Stimulated activated CD4-positive, alpha-beta T cell treated with anti-CD3 and anti-CD28 coated beads, Interleukin-12 subunit alpha, Interleukin-12 subunit beta, amount 100 ng/mL, for 4 hours (primary cell): ENCODE data around the gene MMUT.
"Not testable (repeated sequence)": the region's sequence is repeated elsewhere in the genome, so short reads cannot be mapped to it uniquely, and the experiment has no call there.

Source experiments
- DNase-seq: peaks from one replicate; pipeline ENCODE4 v3.0.0-alpha.2; 2020

Gene MMUT

DNA sequence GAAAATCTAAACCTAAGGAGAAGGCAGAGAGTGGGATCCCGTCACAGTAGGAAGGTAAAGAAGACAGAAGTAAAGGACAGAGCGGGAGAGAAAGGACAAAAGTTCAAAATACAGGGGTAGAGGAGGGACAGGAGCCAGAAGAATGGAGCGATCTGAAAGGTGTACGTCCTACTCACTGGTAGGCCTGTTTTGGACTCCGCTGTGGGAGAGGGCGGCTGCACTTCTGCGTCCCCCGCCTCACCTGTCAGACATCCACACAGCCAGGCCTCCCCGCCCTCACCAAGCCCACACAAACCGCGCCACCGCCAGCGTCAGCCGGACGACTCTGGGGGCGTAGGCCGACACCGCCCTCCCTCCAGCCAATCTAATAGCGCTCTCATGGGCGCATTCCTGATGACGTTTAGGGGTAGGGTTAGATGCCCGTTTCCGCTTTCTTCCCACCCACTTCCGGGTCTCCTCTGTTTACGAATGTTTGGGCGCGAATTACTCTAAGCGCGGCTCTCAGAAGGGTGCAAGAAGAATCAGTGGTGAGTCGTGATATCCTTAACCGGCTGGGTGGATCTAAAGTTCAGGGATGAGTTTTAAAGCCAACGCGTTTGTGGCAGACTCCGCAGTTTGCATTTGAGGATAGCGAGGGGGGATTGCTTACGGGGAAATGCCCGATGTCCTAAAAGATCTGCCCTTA, at the start of gene MMUT, which contains the start of gene CENPQ:
Gene MMUT (minus strand): TSS at position 327 of the 685 bp plus-strand sequence. CDS start 3,787 bp downstream, outside the sequence.
Gene CENPQ (plus strand): TSS at position 444 of the 685 bp plus-strand sequence. CDS start 6,807 bp downstream, outside the sequence.
- DNase-seq = peak; percentile 82

GRCh38 chr6:49509342-49509741, 46.3 kb upstream of the MMUT start:
- no peak for DNase-seq

DNA sequence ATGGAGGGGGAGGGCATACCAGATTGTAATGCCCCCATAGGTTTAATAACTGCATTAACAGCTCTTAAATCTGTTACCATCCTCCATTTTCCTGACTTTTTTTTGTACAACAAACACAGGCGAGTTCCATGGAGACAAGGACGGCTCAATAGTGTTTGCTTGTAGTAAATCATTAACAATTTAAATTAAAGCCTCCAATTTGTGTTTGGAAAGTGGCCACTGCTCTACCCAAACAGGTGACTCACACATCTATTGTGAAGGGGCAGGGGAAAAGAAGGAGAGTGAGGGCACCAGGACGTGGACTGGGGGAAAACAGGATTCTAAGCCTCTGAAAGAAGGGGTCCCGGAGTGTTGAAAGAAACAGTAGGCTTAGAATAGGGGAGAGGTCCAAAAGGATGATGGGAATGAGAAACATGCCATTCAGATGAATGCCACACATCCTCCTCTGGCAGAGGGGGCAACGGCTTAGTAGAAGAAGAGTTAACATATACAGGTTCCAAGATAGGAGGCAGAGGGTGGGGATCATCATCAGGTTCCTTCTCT, 43.6 kb upstream of the MMUT start:
- no peak for DNase-seq

- no peak for DNase-seq
Observed at GRCh38 chr6:49504666-49505065, 41.6 kb upstream of the MMUT start.

DNA sequence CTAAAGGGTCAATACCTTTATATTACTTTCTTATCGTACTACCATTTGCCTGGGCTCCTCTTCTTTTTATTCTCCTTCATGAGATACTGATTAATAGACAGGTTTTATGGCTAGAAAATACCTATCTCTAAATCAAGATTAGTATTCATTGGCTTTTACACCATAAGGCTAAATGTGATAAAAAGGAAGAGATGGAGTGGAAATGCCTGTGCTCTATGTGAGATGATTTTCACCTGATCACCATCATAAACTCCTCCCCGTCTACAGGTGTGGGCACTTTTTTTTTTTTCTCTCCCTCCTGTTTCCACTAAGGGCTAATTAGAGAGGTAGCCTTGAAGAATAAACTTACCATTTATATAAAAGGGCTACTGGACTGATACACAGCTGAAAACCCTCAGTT, 36.6 kb upstream of the MMUT start, which contains the start of gene GLYATL3:
Gene GLYATL3 (plus strand): TSS at position 301 of the 400 bp plus-strand sequence. CDS start 12,068 bp downstream, outside the sequence.
- DNase-seq = no peak

- DNase-seq = no peak
Observed at GRCh38 chr6:49499126-49499525, 36.1 kb upstream of the MMUT start.

DNA sequence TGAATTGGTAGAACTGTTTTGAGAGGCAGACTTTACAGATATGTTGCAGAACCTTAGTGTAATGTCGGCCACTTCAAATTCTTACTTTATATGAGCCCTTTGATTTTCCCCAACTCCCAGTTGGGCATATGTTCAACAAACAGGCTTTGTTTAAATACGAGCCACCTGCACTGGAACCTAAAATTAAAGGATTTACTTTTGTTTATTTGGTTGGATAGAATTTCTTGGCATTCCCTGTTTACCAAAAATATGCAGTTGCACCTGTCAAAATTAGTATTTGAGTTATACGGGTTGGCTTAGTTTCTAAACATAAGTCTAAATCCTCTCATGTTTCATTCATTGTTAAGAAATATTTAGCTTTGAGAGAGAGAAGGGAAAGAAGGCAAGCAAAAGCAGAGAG, 34.3 kb upstream of the MMUT start:
- no peak for DNase-seq

DNA sequence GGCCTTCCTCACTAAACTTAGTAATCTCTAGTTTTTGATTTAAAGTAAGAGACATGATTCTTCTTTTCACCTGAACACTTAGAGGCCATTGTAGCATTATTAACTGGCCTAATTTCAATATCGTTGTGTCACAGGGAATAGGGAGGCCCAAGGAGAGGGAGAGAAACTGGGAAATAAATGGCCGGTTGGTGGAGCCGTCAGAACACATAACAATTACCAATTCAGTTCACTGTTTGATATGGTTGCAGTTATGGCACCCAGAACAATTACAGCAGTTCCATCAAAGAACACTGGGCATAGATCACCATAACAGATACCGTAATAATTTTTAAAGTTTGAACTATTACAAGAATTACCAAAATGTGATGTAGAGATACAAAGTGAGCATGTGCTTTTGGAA, 27.6 kb upstream of the MMUT start:
- DNase-seq = no peak

DNA sequence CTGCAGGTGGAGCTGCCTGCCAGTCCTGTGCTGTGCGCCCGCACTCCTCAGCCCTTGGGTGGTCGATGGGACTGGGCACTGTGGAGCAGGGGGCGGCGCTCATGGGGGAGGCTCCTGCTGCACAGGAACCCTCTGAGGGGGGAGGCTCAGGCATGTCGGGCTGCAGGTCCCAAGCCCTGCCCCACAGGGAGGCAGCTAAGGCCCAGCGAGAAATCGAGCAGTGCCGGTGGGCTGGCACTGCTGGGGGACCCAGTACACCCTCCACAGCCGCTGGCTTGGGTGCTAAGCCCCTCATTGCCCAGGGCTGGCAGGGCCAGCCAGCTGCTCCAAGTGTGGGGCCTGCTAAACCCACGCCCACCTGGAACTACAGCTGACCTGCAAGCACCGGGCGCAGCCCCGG, 20.3 kb upstream of the MMUT start:
- not testable (repeated sequence) for DNase-seq

DNA sequence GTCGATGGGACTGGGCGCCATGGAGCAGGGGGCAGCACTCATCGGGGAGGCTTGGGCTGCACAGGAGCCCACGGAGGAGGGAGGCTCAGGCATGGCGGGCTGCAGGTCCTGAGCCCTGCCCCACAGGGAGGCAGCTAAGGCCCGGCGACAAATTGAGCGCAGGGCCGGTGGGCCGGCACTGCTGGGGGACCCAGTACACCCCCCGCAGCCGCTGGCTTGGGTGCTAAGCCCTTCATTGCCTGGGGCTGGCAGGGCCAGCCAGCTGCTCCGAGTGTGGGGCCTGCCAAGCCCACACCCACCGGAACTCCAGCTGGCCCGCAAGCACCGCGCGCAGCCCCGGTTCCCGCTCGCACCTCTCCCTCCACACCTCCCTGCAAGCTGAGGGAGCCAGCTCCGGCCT, 18.8 kb upstream of the MMUT start:
- not testable (repeated sequence) for DNase-seq

DNA sequence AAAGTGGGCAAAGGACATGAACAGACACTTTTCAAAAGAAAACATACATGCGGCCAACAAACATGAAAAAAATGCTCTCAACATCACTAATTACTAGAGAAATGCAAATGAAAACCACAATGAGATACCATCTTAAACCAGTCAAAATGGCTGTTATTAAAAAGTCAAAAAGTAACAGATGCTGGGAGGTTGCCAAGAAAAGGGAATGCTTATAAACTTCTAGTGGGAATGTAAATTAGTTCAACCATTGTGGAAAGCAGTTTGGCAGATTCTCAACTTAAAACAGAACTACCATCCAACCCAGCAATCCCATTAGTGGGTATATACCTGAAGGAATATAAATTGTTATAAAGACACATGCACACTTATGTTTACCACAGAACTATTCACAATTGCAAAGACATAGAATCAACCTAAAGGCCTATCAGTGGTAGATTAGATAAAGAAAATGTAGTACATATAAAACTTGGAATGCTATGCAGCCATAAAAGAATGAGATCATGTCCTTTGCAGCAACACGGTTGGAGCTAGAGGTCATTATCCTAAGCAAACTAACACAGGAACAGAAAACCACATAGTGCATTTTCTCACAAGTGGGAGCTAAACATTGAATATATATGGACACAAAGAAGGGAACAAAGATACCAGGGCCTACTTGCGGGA, 16.4 kb upstream of the MMUT start:
- no peak for DNase-seq

- not testable (repeated sequence) for DNase-seq
Observed at GRCh38 chr6:49476564-49476963, 13.5 kb upstream of the MMUT start.

GRCh38 chr6:49468042-49468441, 5.0 kb upstream of the MMUT start:
- no peak for DNase-seq

DNA sequence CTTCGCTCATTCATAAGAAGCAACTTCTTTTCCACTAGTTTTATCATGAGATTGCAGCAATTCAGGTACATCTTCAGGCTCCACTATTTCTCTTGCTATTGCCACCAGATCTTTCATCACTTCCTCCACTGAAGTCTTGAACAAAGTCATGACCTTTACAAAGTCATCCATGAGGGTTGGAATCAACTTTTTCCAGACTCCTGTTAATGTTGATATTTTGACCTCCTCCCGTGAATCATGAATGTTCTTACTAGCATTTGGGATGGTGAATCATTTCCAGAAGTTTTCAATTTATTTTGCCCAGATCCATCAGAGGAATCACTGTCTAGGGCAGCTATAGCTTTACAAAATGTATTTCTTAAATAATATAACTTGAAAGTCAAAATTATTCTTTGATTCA, 1.6 kb upstream of the MMUT start:
- no peak for DNase-seq

GRCh38 chr6:49463612-49463967, 537 bp upstream of the MMUT start:
- no peak for DNase-seq

DNA sequence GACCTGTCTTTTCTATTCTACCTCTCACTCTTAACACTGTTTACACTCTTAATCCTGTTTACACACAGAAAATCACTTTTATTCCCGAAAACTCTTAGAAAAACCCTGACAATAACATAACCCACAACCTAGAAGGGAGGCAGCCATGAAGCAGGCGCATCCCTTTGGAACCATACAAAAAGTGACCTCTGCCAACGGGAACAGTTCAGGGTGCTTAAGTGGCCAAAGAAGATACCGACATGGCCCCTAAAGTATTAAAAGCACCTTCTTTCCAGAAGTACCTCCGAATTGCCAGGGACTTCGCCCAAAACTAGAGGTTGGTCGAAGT, 490 bp downstream of the MMUT start:
- no peak for DNase-seq

GRCh38 chr6:49462071-49462470, 982 bp downstream of the MMUT start:
- DNase-seq = no peak

DNA sequence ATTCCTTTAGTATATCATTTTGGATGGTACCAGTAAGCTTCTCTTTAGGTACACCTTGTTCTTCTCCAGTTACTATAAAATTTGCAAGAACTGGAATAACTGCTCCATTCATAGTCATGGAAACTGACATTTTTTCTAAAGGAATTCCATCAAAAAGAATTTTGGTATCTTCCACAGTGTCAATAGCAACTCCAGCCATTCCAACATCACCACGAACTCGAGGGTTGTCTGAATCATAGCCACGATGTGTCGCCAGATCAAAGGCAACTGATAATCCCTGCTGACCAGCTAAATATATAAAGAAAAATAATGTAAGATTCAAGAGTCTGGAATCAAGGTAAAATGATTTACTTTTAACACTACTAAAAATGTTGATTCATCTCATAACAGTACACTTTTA, 5.3 kb downstream of the MMUT start:
- DNase-seq = no peak

DNA sequence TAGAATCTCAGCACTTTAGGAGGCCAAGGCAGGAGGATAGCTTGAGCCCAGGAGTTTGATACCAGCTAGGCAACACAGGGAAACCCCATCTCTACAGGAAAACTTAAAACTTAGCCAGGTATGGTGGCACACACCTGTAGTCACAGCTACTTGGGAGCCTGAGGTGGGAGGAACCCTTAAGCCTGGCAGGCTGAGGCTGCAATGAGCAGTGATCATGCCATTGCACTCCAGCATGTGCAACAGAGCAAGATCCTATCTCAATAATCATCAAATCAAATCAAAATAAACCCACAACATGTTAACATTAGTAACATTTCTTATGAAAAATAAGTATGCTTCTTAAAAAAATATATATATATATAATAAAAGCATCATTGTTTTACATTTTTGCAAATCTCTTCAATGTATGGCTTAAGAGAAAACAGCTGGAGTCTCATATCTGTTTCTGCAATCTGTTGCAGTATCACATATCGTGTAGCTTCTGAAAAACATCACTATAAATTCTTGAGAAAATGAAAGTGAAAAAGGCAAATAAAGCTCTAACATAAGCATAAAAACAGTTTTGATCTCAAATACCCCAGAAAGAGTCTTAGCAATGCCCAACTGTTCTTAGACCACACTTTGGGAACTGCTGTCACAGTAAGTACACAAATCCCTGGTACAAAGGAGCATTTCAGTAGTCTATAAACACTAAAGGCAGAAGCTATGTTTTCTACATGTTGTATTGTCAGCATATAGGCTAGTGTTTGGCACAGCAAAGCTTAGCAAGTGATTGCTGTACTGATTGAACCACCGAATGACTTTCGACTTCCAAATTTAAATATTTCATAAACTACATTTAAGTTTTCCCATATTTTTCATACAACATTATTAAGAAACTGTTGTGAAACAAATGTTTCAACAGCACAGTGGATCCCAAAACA, 8.0 kb downstream of the MMUT start:
- DNase-seq = no peak

DNA sequence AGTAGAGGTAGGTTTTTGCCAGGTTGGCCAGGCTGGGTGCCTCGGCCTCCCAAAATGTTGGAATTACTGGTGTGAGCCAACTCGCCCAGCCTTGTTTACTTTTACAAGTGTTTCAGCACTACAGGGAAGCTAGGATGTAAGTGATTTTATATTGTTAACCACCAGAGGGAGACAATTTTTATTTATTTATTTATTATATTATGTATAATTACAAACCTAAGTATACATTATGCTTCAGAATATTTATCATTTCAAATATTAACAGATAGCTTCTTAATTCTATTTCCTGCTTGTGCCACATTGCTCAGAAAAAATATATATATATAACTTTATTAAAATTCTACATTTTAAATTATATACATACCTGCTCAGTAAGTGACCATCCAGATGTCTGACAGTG, 9.8 kb downstream of the MMUT start:
- DNase-seq = no peak

GRCh38 chr6:49430866-49431265, 32.2 kb downstream of the MMUT start:
- no peak for DNase-seq

- DNase-seq = no peak
Observed at GRCh38 chr6:49430187-49430586, 32.9 kb downstream of the MMUT start.

DNA sequence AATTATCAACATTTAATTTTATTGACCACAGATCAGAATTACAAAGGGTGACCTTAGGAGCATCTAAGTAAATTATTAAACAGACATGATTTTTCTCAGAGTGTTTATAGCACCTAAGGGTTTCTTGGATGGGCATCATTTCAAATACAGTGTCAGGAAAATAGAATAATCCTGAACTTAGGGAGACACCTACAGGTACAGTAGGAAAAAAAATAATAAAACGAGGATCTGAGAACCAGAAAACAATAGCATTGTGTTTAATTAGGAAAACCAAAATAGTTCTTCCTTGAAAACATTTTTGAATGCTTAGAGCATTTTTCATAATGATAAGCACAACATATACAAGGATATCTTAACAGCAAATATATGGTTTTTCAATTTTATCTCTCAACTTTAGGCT, 39.2 kb downstream of the MMUT start:
- DNase-seq = no peak
